GM23338 (cell line): ENCODE data around the gene SPRED3. TPM values are rescaled to one million over a fixed set of nuclear protein-coding genes. Genes with fewer than 3 reads are reported as not detected.

Source experiments
- ATAC-seq: fragments of 200-7000 bp; cut with Tn5 transposase; 3 replicates; pipeline ENCODE4 v1.9.1; 2020
- DNase-seq: peaks from one replicate; pipeline ENCODE4 v3.0.0-alpha.2; 2015; ENCODE audit warnings: low spot score
- H2AFZ ChIP-seq: fragments of 200-600 bp; sonication (generic); 2 replicates; pipeline ENCODE4 v1.8.0; 2016; ENCODE audit warnings: antibody characterized with exemption, mild to moderate bottlenecking, moderate library complexity
- H3F3A ChIP-seq: fragments of 200-600 bp; sonication (generic); replicated peaks from 2 replicates; pipeline ENCODE4 v1.8.0; 2017; ENCODE audit warnings: antibody characterized with exemption, mixed run types, low read depth
- H3K27ac ChIP-seq: fragments of 200-600 bp; sonication (generic); 2 replicates; pipeline ENCODE4 v1.6.1; 2016; ENCODE audit warnings: low read depth
- H3K27me3 ChIP-seq: fragments of 200-600 bp; sonication (generic); 2 replicates; pipeline ENCODE4 v1.8.0; 2016; ENCODE audit warnings: mild to moderate bottlenecking, mixed run types, moderate library complexity; ENCODE audit not compliant: insufficient read depth
- H3K36me3 ChIP-seq: fragments of 200-600 bp; sonication (generic); 2 replicates; pipeline ENCODE4 v1.8.0; 2016; ENCODE audit warnings: mild to moderate bottlenecking; ENCODE audit not compliant: insufficient read depth
- H3K4me1 ChIP-seq: fragments of 200-600 bp; sonication (generic); 2 replicates; pipeline ENCODE4 v1.8.0; 2016; ENCODE audit warnings: mild to moderate bottlenecking, moderate library complexity; ENCODE audit not compliant: insufficient read depth
- H3K4me2 ChIP-seq: fragments of 200-600 bp; sonication (generic); 2 replicates; pipeline ENCODE4 v1.7.1; 2017; ENCODE audit warnings: mixed run types
- H3K4me3 ChIP-seq: fragments of 200-600 bp; sonication (generic); 2 replicates; pipeline ENCODE4 v1.6.1; 2016; ENCODE audit warnings: mixed run types
- H3K79me2 ChIP-seq: fragments of 200-600 bp; sonication (generic); replicated peaks from 2 replicates; pipeline ENCODE4 v1.8.0; 2017; ENCODE audit warnings: mild to moderate bottlenecking; ENCODE audit not compliant: insufficient read depth
- H3K9me2 ChIP-seq: fragments of 200-600 bp; sonication (generic); 2 replicates; pipeline ENCODE4 v1.8.0; 2017; ENCODE audit not compliant: insufficient read depth
- H4K20me1 ChIP-seq: fragments of 200-600 bp; sonication (generic); replicated peaks from 2 replicates; pipeline ENCODE4 v1.8.0; 2017; ENCODE audit warnings: mild to moderate bottlenecking; ENCODE audit not compliant: insufficient read depth
- H3K27ac Mint-ChIP-seq: 2 replicates; pipeline ENCODE4 v1.8.0; 2020; ENCODE audit warnings: inconsistent platforms, mild to moderate bottlenecking, moderate library complexity, mixed read lengths
- H3K27me3 Mint-ChIP-seq: 3 replicates; pipeline ENCODE4 v1.8.0; 2022; ENCODE audit warnings: low read depth, mild to moderate bottlenecking, moderate library complexity, mixed read lengths, inconsistent platforms; ENCODE audit not compliant: insufficient read depth, poor library complexity
- H3K36me3 Mint-ChIP-seq: 3 replicates; pipeline ENCODE4 v1.8.0; 2021; ENCODE audit warnings: low read depth, mild to moderate bottlenecking, inconsistent platforms, moderate library complexity, mixed read lengths
- H3K4me1 Mint-ChIP-seq: 3 replicates; pipeline ENCODE4 v1.8.0; 2020; ENCODE audit warnings: mild to moderate bottlenecking, inconsistent platforms, mixed read lengths
- H3K4me3 Mint-ChIP-seq: 3 replicates; pipeline ENCODE4 v1.8.0; 2021; ENCODE audit warnings: moderate library complexity, mild to moderate bottlenecking, inconsistent platforms, mixed read lengths
- H3K9me3 Mint-ChIP-seq: 3 replicates; pipeline ENCODE4 v1.8.0; 2020; ENCODE audit warnings: moderate library complexity, mild to moderate bottlenecking, inconsistent platforms, mixed read lengths
- EZH2 ChIP-seq: fragments of 200-600 bp; sonication (generic); IDR thresholded peaks from one replicate; pipeline ENCODE4 v1.8.0; 2017; ENCODE audit warnings: antibody characterized with exemption, mild to moderate bottlenecking, low read depth; ENCODE audit not compliant: unreplicated experiment
- JUNB ChIP-seq: IDR thresholded peaks from one replicate; pipeline ENCODE4 v1.6.1; 2016; ENCODE audit warnings: antibody characterized with exemption; ENCODE audit not compliant: unreplicated experiment
- NANOG ChIP-seq: IDR thresholded peaks from 2 replicates; pipeline ENCODE4 v1.6.1; 2016; ENCODE audit warnings: antibody characterized with exemption, borderline replicate concordance
- POLR2AphosphoS5 ChIP-seq: IDR thresholded peaks from 2 replicates; pipeline ENCODE4 v1.6.1; 2016; ENCODE audit warnings: antibody characterized with exemption, low read depth
- STAT1 ChIP-seq: IDR thresholded peaks from one replicate; pipeline ENCODE4 v1.6.1; 2016; ENCODE audit warnings: antibody characterized with exemption; ENCODE audit not compliant: unreplicated experiment
- ZNF114 ChIP-seq: fragments of 250-450 bp; sonication (Bioruptor Pico); IDR thresholded peaks from 2 replicates; pipeline ENCODE4 v1.5.0; 2020; ENCODE audit warnings: mild to moderate bottlenecking, moderate library complexity
- ZNF331 ChIP-seq: fragments of 250-450 bp; sonication (Bioruptor Pico); IDR thresholded peaks from 2 replicates; pipeline ENCODE4 v1.5.0; 2020; ENCODE audit warnings: low read depth, mild to moderate bottlenecking, moderate library complexity
- polyA plus RNA-seq: library from polyadenylated mRNA; unstranded; fragments of >200 nt; fragmentation: Nextera tagmentation; extraction: Ambion mirVana; gene quantifications from 2 replicates; pipeline ENCODE4 v1.2.1, GENCODE V29; 2016
- total RNA-seq: library from RNA; depleted of rRNA; stranded (reverse); fragments of >200 nt; shearing (Covaris generic); gene quantifications from 2 replicates; pipeline ENCODE4 v1.2.3, GENCODE V29; 2014
- TF ChIP-seq, protein P1 (sequence below): fragments of 250-450 bp; sonication (Bioruptor Pico); IDR thresholded peaks from 2 replicates; pipeline ENCODE4 v1.5.0; 2020; ENCODE audit warnings: mild to moderate bottlenecking, moderate library complexity
- TF ChIP-seq, protein P2 (sequence below): IDR thresholded peaks from 2 replicates; pipeline ENCODE4 v1.6.1; 2016; ENCODE audit warnings: antibody characterized with exemption
- TF ChIP-seq, protein P3 (sequence below), 2 experiments: fragments of 200-600 bp in 1 of 2; sonication (generic) in 1 of 2; conservative IDR thresholded peaks; 2 replicates each; pipeline versions ENCODE4 v1.5.1 to v1.6.1; 2016 to 2017; ENCODE audit warnings: antibody characterized with exemption in 2 of 2, low read depth in 2 of 2, mild to moderate bottlenecking in 2 of 2, moderate library complexity in 1 of 2
- TF ChIP-seq, protein P4 (sequence below): IDR thresholded peaks from one replicate; pipeline ENCODE4 v1.6.1; 2018; ENCODE audit warnings: antibody characterized with exemption; ENCODE audit not compliant: unreplicated experiment

The SPRED3 gene
- total and polyA plus RNA-seq, 2 experiments from 2014 or later, result 3.9 to 11.6 TPM

DNA sequence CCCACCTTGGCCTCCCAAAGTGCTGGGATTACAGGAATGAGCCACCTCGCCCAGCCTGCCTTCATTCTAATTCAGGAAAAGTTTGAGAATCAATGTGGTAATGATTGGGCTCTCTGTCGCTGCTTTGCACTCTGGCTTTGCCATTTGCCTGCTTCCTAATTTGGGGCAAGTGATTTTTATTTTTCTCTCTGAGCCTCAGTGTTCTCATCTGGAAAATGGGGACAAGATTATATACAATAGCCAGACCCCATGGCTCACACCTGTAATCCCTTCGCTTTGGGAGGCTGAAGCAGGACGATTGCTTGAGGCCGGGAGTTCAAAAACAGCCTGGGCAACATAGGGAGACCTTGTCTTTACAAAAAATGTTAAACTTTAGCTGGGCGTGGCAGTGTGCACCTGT lies 48.8 kb downstream of the SPRED3 start (continued):
- TF ChIP-seq, protein P1, sequence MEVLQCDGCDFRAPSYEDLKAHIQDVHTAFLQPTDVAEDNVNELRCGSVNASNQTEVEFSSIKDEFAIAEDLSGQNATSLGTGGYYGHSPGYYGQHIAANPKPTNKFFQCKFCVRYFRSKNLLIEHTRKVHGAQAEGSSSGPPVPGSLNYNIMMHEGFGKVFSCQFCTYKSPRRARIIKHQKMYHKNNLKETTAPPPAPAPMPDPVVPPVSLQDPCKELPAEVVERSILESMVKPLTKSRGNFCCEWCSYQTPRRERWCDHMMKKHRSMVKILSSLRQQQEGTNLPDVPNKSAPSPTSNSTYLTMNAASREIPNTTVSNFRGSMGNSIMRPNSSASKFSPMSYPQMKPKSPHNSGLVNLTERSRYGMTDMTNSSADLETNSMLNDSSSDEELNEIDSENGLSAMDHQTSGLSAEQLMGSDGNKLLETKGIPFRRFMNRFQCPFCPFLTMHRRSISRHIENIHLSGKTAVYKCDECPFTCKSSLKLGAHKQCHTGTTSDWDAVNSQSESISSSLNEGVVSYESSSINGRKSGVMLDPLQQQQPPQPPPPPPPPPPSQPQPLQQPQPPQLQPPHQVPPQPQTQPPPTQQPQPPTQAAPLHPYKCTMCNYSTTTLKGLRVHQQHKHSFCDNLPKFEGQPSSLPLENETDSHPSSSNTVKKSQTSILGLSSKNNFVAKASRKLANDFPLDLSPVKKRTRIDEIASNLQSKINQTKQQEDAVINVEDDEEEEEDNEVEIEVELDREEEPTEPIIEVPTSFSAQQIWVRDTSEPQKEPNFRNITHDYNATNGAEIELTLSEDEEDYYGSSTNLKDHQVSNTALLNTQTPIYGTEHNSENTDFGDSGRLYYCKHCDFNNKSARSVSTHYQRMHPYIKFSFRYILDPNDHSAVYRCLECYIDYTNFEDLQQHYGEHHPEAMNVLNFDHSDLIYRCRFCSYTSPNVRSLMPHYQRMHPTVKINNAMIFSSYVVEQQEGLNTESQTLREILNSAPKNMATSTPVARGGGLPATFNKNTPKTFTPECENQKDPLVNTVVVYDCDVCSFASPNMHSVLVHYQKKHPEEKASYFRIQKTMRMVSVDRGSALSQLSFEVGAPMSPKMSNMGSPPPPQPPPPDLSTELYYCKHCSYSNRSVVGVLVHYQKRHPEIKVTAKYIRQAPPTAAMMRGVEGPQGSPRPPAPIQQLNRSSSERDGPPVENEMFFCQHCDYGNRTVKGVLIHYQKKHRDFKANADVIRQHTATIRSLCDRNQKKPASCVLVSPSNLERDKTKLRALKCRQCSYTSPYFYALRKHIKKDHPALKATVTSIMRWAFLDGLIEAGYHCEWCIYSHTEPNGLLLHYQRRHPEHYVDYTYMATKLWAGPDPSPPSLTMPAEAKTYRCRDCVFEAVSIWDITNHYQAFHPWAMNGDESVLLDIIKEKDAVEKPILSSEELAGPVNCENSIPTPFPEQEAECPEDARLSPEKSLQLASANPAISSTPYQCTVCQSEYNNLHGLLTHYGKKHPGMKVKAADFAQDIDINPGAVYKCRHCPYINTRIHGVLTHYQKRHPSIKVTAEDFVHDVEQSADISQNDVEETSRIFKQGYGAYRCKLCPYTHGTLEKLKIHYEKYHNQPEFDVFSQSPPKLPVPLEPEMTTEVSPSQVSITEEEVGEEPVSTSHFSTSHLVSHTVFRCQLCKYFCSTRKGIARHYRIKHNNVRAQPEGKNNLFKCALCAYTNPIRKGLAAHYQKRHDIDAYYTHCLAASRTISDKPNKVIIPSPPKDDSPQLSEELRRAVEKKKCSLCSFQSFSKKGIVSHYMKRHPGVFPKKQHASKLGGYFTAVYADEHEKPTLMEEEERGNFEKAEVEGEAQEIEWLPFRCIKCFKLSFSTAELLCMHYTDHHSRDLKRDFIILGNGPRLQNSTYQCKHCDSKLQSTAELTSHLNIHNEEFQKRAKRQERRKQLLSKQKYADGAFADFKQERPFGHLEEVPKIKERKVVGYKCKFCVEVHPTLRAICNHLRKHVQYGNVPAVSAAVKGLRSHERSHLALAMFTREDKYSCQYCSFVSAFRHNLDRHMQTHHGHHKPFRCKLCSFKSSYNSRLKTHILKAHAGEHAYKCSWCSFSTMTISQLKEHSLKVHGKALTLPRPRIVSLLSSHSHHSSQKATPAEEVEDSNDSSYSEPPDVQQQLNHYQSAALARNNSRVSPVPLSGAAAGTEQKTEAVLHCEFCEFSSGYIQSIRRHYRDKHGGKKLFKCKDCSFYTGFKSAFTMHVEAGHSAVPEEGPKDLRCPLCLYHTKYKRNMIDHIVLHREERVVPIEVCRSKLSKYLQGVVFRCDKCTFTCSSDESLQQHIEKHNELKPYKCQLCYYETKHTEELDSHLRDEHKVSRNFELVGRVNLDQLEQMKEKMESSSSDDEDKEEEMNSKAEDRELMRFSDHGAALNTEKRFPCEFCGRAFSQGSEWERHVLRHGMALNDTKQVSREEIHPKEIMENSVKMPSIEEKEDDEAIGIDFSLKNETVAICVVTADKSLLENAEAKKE (CRISPR knock-in tag), result no peak
- TF ChIP-seq NANOG (no peak), EZH2 (no peak), JUNB (no peak)
- TF ChIP-seq, protein P2, sequence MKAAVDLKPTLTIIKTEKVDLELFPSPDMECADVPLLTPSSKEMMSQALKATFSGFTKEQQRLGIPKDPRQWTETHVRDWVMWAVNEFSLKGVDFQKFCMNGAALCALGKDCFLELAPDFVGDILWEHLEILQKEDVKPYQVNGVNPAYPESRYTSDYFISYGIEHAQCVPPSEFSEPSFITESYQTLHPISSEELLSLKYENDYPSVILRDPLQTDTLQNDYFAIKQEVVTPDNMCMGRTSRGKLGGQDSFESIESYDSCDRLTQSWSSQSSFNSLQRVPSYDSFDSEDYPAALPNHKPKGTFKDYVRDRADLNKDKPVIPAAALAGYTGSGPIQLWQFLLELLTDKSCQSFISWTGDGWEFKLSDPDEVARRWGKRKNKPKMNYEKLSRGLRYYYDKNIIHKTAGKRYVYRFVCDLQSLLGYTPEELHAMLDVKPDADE, result no peak

DNA sequence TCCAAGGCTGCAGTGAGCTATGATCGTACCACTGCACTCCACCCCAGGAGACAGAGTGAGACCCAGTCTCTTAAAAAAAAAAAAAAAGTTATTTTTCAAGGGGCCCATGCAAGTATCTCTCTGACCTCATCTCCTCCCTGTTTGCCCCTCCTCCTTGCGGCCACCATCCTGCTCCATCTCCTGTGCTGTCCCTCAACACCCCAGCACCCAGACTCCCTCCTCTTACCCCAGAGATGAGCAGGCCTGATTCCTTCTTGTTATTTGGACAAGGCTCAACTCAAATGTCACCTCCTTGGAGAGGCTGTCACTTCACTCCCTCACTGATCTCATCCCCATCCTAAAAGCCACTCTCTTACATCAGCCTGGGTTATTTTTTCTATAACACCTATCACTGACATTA lies 49.4 kb downstream of the SPRED3 start:
- no peaks in the 10 kb centered on the region; the same call in 1 of the 2 replicates for H3K36me3 ChIP-seq
- no peaks in the 10 kb centered on the region; the same call in 1 of the 2 replicates for H4K20me1 ChIP-seq
- no peak for DNase-seq
- no peaks in the 10 kb centered on the region for H3K9me2 ChIP-seq
- no peaks in the 10 kb centered on the region; the same call in 2 of the 3 replicates for H3K9me3 Mint-ChIP-seq
- H3K4me2 ChIP-seq, result no peak overlapping the region
- peaks cover 29% of the 10 kb centered on the region for H3K79me2 ChIP-seq
- peaks cover 15% of the 10 kb centered on the region for H3K27me3 Mint-ChIP-seq
- no peak overlapping the region for H2AFZ ChIP-seq
- H3K4me3 ChIP-seq, result no peak overlapping the region
- ATAC-seq, result no peak
- H3K4me1 ChIP-seq, result peaks cover 21% of the 10 kb centered on the region
- no peak overlapping the region; the same call in 2 of the 3 replicates for H3K4me3 Mint-ChIP-seq
- H3K27ac Mint-ChIP-seq, result peak overlapping the region; percentile 24
- peaks cover 33% of the 10 kb centered on the region for H3K4me1 Mint-ChIP-seq
- H3K27ac ChIP-seq, result 0 out of 2 replicates have a peak overlapping the region, but pooled peaks have one; percentile 55
- no peaks in the 10 kb centered on the region for H3K27me3 ChIP-seq
- H3F3A ChIP-seq, result peaks cover 17% of the 10 kb centered on the region
- peaks cover 22% of the 10 kb centered on the region for H3K36me3 Mint-ChIP-seq
- no peak for TF ChIP-seq JUNB
- TF ChIP-seq STAT1, result no peak
- no peak for TF ChIP-seq EZH2
- TF ChIP-seq ZNF331 (CRISPR knock-in tag), result no peak
- TF ChIP-seq NANOG, result no peak
- no peak for TF ChIP-seq POLR2AphosphoS5
- TF ChIP-seq, protein P3, sequence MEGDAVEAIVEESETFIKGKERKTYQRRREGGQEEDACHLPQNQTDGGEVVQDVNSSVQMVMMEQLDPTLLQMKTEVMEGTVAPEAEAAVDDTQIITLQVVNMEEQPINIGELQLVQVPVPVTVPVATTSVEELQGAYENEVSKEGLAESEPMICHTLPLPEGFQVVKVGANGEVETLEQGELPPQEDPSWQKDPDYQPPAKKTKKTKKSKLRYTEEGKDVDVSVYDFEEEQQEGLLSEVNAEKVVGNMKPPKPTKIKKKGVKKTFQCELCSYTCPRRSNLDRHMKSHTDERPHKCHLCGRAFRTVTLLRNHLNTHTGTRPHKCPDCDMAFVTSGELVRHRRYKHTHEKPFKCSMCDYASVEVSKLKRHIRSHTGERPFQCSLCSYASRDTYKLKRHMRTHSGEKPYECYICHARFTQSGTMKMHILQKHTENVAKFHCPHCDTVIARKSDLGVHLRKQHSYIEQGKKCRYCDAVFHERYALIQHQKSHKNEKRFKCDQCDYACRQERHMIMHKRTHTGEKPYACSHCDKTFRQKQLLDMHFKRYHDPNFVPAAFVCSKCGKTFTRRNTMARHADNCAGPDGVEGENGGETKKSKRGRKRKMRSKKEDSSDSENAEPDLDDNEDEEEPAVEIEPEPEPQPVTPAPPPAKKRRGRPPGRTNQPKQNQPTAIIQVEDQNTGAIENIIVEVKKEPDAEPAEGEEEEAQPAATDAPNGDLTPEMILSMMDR (conservative IDR thresholded peaks at IDR 0.05; ENCODE audit: low read depth in 2 of 2), result no peak
- TF ChIP-seq, protein P4, sequence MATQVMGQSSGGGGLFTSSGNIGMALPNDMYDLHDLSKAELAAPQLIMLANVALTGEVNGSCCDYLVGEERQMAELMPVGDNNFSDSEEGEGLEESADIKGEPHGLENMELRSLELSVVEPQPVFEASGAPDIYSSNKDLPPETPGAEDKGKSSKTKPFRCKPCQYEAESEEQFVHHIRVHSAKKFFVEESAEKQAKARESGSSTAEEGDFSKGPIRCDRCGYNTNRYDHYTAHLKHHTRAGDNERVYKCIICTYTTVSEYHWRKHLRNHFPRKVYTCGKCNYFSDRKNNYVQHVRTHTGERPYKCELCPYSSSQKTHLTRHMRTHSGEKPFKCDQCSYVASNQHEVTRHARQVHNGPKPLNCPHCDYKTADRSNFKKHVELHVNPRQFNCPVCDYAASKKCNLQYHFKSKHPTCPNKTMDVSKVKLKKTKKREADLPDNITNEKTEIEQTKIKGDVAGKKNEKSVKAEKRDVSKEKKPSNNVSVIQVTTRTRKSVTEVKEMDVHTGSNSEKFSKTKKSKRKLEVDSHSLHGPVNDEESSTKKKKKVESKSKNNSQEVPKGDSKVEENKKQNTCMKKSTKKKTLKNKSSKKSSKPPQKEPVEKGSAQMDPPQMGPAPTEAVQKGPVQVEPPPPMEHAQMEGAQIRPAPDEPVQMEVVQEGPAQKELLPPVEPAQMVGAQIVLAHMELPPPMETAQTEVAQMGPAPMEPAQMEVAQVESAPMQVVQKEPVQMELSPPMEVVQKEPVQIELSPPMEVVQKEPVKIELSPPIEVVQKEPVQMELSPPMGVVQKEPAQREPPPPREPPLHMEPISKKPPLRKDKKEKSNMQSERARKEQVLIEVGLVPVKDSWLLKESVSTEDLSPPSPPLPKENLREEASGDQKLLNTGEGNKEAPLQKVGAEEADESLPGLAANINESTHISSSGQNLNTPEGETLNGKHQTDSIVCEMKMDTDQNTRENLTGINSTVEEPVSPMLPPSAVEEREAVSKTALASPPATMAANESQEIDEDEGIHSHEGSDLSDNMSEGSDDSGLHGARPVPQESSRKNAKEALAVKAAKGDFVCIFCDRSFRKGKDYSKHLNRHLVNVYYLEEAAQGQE, result no peak
- TF ChIP-seq ZNF114 (CRISPR knock-in tag), result no peak
- TF ChIP-seq, protein P2, result no peak
